Activated T-helper 1 cell treated with anti-CD3 and anti-CD28 coated beads, Interleukin-2, amount 50 U/mL, for 16 hours (primary cell): Measurements from ENCODE around the gene ARHGEF16.

Experiments
- DNase-seq, 2 donors: peaks; one replicate each; pipeline ENCODE4 v3.0.0-alpha.2; 2020; ENCODE audit warnings: low read depth in 1 of 2, low spot score in 1 of 2

Gene ARHGEF16

GRCh38 chr1:3468236-3469103 lies 14.0 kb downstream of the ARHGEF16 start:
- DNase-seq = no peak

GRCh38 chr1:3469104-3469848 lies 14.8 kb downstream of the ARHGEF16 start:
- DNase-seq = no peak

- no peak for DNase-seq
Observed at GRCh38 chr1:3469849-3470649, 15.6 kb downstream of the ARHGEF16 start.

GRCh38 chr1:3470650-3471355 lies 16.3 kb downstream of the ARHGEF16 start:
- DNase-seq = no peak

GRCh38 chr1:3471356-3472087 lies 17.1 kb downstream of the ARHGEF16 start:
- no peak for DNase-seq

GRCh38 chr1:3472088-3472850 lies 17.8 kb downstream of the ARHGEF16 start:
- DNase-seq = no peak

- DNase-seq = no peak
Observed at GRCh38 chr1:3472906-3473305, 18.4 kb downstream of the ARHGEF16 start.

- no peak for DNase-seq
Observed at GRCh38 chr1:3473381-3473844, 18.9 kb downstream of the ARHGEF16 start.

GRCh38 chr1:3474016-3474415 lies 19.6 kb downstream of the ARHGEF16 start:
- no peak for DNase-seq

GRCh38 chr1:3474421-3474820 lies 20.0 kb downstream of the ARHGEF16 start:
- DNase-seq = no peak

- no peak for DNase-seq
Observed at GRCh38 chr1:3475839-3476573, 21.5 kb downstream of the ARHGEF16 start.

- DNase-seq = no peak
Observed at GRCh38 chr1:3476666-3477065, 22.2 kb downstream of the ARHGEF16 start.

GRCh38 chr1:3477241-3477995 lies 23.0 kb downstream of the ARHGEF16 start:
- DNase-seq = no peak

- no peak for DNase-seq
Observed at GRCh38 chr1:3478187-3478586, 23.7 kb downstream of the ARHGEF16 start.

GRCh38 chr1:3479511-3480368 lies 25.3 kb downstream of the ARHGEF16 start:
- DNase-seq = no peak

- no peak for DNase-seq
Observed at GRCh38 chr1:3480369-3480719, 25.9 kb downstream of the ARHGEF16 start.

GRCh38 chr1:3481046-3481445 lies 26.6 kb downstream of the ARHGEF16 start:
- DNase-seq = no peak
